GM19238 (cell line): ENCODE data around the gene RASGRF2.

Source experiments
- DNase-seq: peaks from one replicate; pipeline ENCODE4 v3.0.0; 2011; ENCODE audit warnings: low spot score; ENCODE audit not compliant: insufficient read length

RASGRF2 gene

GRCh38 chr5:80941496-80941895, 18.7 kb upstream of the RASGRF2 start:
- no peak for DNase-seq

GRCh38 chr5:80951366-80951765, 8.8 kb upstream of the RASGRF2 start:
- no peak for DNase-seq

GRCh38 chr5:80953587-80953986, 6.6 kb upstream of the RASGRF2 start:
- no peak for DNase-seq

DNA sequence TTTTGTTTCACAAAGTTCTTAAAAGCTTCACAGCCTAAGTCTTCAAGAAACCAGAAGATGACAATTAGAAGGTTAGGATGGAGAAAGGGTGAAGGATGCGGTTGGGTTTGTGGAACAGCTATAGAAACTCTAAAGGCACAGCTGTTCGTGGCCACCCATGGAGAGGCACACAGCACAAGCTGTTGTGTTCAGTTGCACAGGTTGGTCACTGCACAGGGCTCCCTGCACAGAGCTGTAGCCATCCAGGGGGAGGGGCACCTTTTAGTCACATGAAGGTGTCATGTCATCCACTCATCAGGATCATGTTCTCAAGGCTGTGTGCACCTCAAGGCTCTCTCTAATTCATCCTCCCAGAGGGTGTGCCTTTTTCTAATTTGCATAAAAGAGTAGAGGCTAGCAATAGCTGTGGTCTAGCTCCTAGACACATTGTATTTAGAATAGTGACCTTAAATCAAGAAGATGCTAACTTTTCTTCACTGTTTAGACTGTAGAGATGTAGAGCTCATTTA, 5.0 kb upstream of the RASGRF2 start:
- no peak for DNase-seq

DNA sequence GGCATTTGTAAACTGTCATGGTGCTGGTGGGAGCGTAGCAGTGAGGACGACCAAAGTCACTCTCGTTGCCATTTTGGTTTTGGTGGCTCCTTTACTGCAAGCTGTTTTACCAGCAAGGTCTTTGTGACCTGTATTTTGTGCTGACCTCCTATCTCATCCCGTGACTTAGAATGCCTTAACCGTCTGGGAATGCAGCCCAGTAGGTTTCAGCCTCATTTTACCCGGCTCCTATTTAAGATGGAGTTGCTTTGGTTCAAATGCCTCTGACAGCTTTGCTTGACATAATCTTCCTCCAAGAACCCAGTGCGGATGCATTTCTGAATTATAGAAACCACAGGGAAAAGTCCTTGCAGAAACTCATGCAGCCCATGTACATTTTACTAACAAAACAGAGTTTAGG, 3.9 kb upstream of the RASGRF2 start:
- no peak for DNase-seq

DNA sequence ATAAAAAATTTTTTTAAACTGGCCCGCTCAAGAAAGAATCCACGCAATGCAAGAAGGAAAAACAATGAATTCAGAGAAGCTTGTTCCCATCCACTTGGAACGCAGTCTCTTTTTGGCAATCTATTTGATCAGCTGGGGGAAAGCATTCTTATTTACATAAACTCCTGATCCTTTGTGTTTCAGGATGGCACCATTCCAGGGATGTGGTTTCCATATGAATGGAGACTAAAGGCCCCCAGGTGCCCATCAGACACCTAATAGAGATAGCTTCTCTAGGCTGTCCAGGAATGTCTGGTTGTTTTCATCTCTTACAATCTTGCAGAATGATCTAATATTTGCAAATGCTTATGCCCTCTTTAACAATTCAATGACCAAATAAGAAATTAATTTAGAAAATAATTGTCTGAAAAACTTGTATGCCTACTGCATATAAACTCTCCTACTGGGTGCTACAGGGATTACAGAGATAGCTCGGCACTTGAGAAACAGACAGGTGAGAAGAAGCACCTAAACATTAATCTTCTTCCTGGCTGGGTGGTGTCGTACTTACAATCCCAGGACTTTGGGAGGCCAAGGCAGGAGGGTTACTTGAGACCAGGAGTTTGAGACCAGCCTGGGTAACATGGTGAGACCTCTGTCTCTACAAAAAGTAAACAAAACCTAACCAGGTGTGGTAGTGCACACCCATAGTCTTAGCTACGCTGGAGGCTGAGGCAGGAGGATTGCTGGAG, 3.0 kb upstream of the RASGRF2 start:
- no peak for DNase-seq

- no peak for DNase-seq
These were observed 1.5 kb upstream of the RASGRF2 start for GRCh38 chr5:80958616-80959015.

DNA sequence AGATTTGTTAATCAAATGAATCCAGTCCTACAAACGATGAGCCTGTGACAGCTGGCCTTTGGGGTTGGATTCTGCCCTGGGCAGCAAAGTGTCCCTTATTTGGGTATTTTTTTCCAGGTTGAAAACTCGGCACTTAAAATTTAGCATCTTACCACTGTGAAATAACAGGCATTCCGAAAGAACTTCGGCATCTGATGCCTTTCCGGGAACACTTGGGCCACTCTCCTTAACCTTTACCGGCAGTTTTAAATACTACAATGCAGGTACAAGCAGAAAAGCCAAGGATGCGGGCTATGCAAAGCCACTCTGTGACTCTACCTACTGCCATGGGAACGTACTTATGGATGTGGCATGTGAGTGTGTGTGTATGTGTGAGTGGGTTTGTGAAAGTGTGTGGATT, 1.0 kb upstream of the RASGRF2 start:
- DNase-seq: no peak

- DNase-seq: no peak
These were observed 590 bp downstream of the RASGRF2 start for GRCh38 chr5:80960531-80961375.

DNA sequence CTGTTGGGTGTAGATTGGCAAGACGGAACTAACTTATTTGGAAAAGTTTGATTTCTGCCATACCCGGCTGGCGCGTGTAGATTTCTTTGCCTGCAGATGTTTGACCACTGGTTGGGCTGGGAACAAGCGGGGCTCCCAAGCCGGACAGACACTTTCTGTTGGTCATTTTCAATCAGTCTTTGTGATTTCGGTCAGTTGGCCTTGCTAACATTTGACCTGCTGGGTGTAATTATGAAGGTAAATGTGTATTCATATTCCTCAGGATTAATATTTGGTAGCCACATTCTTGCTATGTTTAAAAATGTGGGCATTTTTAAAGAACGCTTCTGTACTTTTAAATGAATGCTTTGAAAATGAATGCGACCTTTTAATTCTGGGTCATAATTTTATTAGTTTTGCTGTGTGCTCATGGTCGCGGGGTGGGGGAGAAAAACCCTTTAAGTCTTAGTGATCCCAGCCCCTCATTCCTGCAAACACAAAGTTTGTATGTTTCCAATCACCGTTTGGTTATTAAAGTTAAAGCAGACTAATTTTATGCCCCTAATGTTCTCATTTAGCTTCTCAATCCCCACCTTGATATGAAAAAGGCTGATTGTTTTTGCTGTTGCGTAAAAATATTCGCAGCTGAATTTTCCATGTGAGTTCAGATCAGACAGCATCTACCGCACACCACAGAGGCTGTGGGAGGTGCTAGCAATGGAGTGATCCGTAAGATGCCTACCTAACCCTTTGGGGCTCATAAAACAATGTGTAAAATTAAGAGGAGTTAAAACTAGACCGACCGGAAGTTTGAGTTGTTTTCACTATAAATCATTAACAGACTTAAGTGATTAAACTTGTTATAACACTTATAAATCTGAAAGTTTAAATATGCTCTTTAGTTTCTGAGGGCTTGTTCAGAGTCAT, 1.5 kb downstream of the RASGRF2 start:
- no peak for DNase-seq

DNA sequence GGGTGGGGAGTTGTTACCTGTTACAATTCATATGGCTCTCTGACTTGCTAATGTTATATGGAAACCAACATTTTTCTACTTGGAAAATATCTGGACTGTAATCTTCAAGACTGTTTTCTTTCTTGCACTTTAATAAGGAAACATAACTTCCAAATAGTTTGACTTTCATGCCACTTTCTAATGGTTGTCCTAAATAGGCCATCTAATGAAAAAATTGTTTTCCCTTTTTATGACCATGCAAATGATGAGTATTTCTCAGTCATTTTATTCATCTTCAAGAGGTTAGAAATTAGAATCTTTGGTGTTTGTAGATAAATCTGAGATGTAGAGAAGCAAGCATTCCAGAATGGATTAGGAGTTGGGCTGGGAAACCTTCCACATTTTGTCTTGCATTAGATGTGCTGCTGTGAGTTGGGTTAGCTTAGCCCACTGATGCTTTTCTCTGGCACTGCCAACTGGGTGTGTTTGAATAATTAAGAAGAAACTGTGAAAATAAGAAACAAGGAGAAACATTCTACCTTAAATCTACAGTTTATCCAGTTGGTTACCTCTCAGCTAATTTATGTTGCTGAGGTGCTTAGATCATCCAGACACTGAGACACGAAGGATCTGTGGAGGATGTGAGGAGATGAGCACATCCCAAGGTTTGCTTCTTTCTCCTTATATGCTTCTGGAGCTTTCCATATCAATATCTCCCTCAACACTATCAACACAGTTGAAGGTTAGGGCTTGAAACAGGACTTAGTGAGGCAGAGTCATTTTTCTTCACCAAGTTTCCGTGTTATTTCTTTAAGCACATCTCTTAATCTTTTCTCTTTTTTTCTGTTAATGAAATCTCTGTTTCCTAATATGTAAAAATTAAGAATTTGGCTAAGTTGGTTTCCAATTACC, 2.7 kb downstream of the RASGRF2 start:
- no peak for DNase-seq

DNA sequence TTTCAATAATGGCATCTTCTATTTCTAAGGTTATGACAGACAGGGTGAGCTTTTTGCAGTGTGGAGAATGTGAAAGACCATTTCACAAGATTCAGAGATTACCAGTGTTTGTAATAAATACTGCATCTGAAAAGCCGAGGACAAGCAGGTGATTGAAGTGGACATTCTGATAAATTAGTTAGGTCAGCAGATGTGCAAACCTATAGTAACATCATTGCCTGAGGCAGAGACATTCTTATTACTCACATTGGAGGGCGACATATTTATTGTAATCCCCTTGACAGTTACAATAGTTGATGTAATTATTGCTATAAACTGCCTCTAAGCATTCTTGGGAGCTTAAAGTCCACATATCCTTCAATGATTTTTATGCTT, 3.3 kb downstream of the RASGRF2 start:
- DNase-seq: no peak

- DNase-seq: no peak
These were observed 3.9 kb downstream of the RASGRF2 start for GRCh38 chr5:80963966-80964481.

DNA sequence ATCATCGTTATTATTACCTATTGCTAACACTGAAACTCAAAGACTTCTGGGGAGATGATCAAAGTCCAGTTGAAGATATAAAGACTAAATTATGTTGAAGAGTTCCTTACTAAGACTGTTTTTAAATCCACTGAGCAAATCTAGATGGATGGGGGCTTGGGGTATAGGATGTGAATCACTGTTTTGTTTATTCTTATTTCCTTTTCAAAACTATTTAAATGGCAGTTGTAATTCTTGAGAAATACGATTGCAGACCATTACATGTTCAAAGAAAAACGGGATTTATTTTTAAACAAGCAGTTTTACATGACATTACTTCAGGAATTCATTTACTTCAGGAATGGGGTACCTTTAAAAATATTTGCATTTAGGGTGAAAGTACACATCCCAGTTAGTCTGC, 4.3 kb downstream of the RASGRF2 start:
- DNase-seq: no peak

DNA sequence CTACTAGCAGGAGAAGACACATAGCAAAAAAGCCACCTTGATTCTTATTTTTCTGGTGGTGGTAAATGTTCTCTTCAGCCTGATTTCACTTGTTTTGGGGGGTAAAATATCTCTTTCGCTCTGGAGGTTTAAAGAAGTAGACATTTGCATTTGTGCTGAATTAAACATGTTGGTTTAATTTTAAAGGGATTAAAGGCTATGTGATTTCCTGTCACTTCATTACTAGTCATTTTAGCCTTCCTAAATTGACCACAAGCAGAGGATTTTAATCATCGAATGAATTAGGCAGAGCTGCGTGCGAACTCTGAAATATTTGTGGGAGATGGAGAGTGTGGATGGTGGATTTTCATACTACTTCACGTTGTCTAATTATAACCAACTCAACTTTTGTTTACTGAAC, 4.8 kb downstream of the RASGRF2 start:
- DNase-seq: no peak

- no peak for DNase-seq
These were observed 7.5 kb downstream of the RASGRF2 start for GRCh38 chr5:80967500-80968181.

GRCh38 chr5:80973027-80973426, 12.9 kb downstream of the RASGRF2 start:
- no peak for DNase-seq

GRCh38 chr5:80975065-80975464, 14.9 kb downstream of the RASGRF2 start:
- no peak for DNase-seq

- DNase-seq: no peak
These were observed 16.8 kb downstream of the RASGRF2 start for GRCh38 chr5:80976985-80977384.

DNA sequence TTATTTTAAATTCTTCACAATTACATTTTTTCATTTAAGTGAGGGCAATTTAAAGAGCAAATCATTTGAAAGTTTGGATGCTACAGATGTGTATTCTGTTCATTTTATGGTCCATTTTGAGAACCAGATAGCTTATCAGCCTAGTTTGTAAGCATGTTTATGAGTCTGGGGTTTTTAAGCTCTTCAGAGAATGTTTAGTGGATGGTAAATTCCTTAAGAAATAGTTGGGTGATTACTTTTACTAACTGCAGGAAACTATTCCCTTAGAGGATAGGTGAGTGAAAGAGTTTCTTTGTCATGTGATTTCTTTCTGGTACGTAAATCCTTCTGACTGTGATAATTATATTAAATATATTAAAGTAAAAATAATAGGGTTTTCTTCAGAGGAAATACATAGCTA, 17.6 kb downstream of the RASGRF2 start:
- DNase-seq: no peak
